GM19238 (cell line): ENCODE measurements around the gene DHRS11.

Source experiments
- DNase-seq: peaks from one replicate; pipeline ENCODE4 v3.0.0; 2011; ENCODE audit warnings: low spot score; ENCODE audit not compliant: insufficient read length

The DHRS11 gene

GRCh38 chr17:36650096-36650775 is 58.6 kb downstream of the DHRS11 start:
- no peak for DNase-seq
